ENCODE results near the gene ITPR2.

ITPR2 gene

GRCh38 chr12:26736563-26737486 lies 96.2 kb downstream of the ITPR2 start:
- TF ChIP-seq CTCF (IDR thresholded peaks at IDR 0.05; ENCODE audit: low read depth, low read length) (no peak), EZH2phosphoT487 (IDR thresholded peaks at IDR 0.05; ENCODE audit: low read depth) (no peak)
- Histone ChIP-seq H3K4me3 (ENCODE audit: low read length) (peak overlapping the region; percentile 58), H3K27me3 (ENCODE audit: low read depth, low read length) (no peaks in the 10 kb centered on the region), H3K9me3 (ENCODE audit: insufficient read depth, low read length) (peaks cover 10% of the 10 kb centered on the region), H3K36me3 (replicated peaks; ENCODE audit: low read depth, low read length) (peaks cover 21% of the 10 kb centered on the region), H3K9ac (ENCODE audit: low read length) (peak overlapping the region; percentile 51; the same call in 1 of the 2 replicates), H4K20me1 (ENCODE audit: insufficient read depth, low read length) (no peaks in the 10 kb centered on the region), H3K79me2 (ENCODE audit: low read length) (peaks cover 90% of the 10 kb centered on the region), H3K27ac (ENCODE audit: low read length) (peak overlapping the region; percentile 76), H2AFZ (ENCODE audit: low read depth, low read length) (no peak overlapping the region), H3K4me1 (ENCODE audit: low read length) (peaks cover 79% of the 10 kb centered on the region), H3K4me2 (ENCODE audit: low read length) (peak overlapping the region; percentile 67)

DNA sequence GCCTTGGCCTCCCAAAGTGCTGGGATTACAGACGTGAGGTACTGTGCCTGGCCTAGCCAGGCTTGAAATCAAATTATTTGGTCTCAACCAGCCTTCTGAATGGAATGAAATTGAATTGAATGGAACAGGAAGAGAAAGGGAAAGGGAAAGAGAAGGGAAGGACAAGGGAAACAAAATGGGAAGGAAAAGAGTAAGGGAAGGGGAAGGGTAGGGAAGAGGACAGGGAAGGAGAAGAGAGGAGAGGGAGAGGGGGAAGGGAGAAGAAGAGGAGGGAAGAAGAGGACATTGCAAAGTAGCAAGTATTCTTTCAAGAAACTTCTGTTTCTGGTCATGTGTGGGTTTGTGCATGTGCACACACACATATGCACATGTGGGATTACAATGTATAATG lies 97.8 kb downstream of the ITPR2 start:
- peaks cover 90% of the 10 kb centered on the region for H3K79me2 ChIP-seq (ENCODE audit: low read length)
- TF ChIP-seq EZH2phosphoT487 (IDR thresholded peaks at IDR 0.05; ENCODE audit: low read depth) (no peak), CTCF (IDR thresholded peaks at IDR 0.05; ENCODE audit: low read depth, low read length) (no peak)
- H3K27ac ChIP-seq (ENCODE audit: low read length), result peak overlapping the region; percentile 76
- no peak overlapping the region for H3K4me3 ChIP-seq (ENCODE audit: low read length)
- 0 out of 2 replicates have a peak overlapping the region, but pooled peaks have one; percentile 0 for H3K4me2 ChIP-seq (ENCODE audit: low read length)
- peaks cover 10% of the 10 kb centered on the region for H3K9me3 ChIP-seq (ENCODE audit: insufficient read depth, low read length)
- H3K4me1 ChIP-seq (ENCODE audit: low read length), result peaks cover 85% of the 10 kb centered on the region
- no peaks in the 10 kb centered on the region for H3K27me3 ChIP-seq (ENCODE audit: low read depth, low read length)
- no peak overlapping the region for H2AFZ ChIP-seq (ENCODE audit: low read depth, low read length)
- H3K36me3 ChIP-seq (replicated peaks; ENCODE audit: low read depth, low read length), result peaks cover 16% of the 10 kb centered on the region
- no peak overlapping the region for H3K9ac ChIP-seq (ENCODE audit: low read length)
- no peaks in the 10 kb centered on the region for H4K20me1 ChIP-seq (ENCODE audit: insufficient read depth, low read length)

DNA sequence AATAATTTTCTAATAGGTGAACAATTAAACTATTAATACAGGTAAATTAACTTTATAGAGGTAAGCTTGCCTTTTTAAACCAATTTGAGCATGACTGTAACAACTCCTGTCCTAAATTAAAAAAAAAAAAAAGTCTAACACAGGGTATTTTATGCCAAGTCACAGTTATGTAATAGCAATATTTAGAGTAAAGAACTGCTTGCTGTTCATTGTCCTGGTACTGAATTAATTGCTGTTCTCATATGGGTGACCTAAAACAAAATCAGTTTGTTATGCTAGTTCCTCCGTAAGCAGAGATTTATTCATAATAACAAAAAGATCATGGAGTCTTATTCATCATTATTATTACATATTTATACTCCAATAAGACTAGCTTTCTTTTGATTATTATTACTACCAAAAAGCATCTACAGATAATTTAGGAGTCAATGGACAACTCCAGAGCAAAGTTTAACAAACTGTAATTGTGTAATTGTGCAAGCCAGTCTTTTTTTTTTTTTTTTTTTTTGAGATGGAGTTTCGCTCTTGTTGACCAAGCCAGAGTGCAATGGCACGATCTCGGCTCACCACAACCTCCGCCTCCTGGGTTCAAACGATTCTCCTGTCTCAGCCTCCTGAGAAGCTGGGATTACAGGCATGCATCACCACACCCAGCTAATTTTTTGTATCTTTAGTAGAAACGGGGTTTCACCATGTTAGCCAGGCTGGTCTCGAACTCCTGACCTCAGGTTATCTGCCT lies 98.3 kb downstream of the ITPR2 start:
- no peak for TF ChIP-seq EZH2phosphoT487 (IDR thresholded peaks at IDR 0.05; ENCODE audit: low read depth)
- no peak for TF ChIP-seq CTCF (IDR thresholded peaks at IDR 0.05; ENCODE audit: low read depth, low read length)
- H3K9ac ChIP-seq (ENCODE audit: low read length), result peak overlapping the region; percentile 23; the same call in 1 of the 2 replicates
- no peaks in the 10 kb centered on the region for H3K27me3 ChIP-seq (ENCODE audit: low read depth, low read length)
- no peaks in the 10 kb centered on the region for H4K20me1 ChIP-seq (ENCODE audit: insufficient read depth, low read length)
- no peak overlapping the region for H2AFZ ChIP-seq (ENCODE audit: low read depth, low read length)
- peaks cover 10% of the 10 kb centered on the region for H3K9me3 ChIP-seq (ENCODE audit: insufficient read depth, low read length)
- H3K36me3 ChIP-seq (replicated peaks; ENCODE audit: low read depth, low read length), result peaks cover 14% of the 10 kb centered on the region
- peak overlapping the region; percentile 29 for H3K4me2 ChIP-seq (ENCODE audit: low read length)
- no peak overlapping the region for H3K4me3 ChIP-seq (ENCODE audit: low read length)
- H3K79me2 ChIP-seq (ENCODE audit: low read length), result peaks cover 90% of the 10 kb centered on the region
- H3K27ac ChIP-seq (ENCODE audit: low read length), result peak overlapping the region; percentile 91
- H3K4me1 ChIP-seq (ENCODE audit: low read length), result peaks cover 91% of the 10 kb centered on the region

Measured in OCI-LY3 (cell line).